ENCODE measurements around the gene GDAP2.

GDAP2 gene

GRCh38 chr1:117930484-117930883, 1.1 kb upstream of the GDAP2 start:
- Histone ChIP-seq H3K4me3 (ENCODE audit: low read depth, low read length, poor library complexity, severe bottlenecking) (peak overlapping the region; percentile 77), H3K4me2 (ENCODE audit: low read length) (peak overlapping the region; percentile 81), H3K79me2 (ENCODE audit: insufficient read depth, low read length) (peaks cover 51% of the 10 kb centered on the region), H4K20me1 (ENCODE audit: insufficient read depth, low read length) (no peaks in the 10 kb centered on the region), H3F3A (ENCODE audit: insufficient read depth, low read length) (no peaks in the 10 kb centered on the region; the same call in 1 of the 2 replicates), H2AFZ (ENCODE audit: low read length) (no peak overlapping the region), H3K4me1 (ENCODE audit: insufficient read depth, low read length, severe bottlenecking) (peaks cover 50% of the 10 kb centered on the region), H3K27ac (ENCODE audit: low read depth, low read length, poor library complexity, severe bottlenecking) (peak overlapping the region; percentile 16), H3K27me3 (ENCODE audit: insufficient read depth, low read length) (no peaks in the 10 kb centered on the region), H3K36me3 (ENCODE audit: insufficient read depth, low read length) (peaks cover 20% of the 10 kb centered on the region; the same call in 1 of the 2 replicates), H3K9me3 (ENCODE audit: low read length) (no peaks in the 10 kb centered on the region), H3K9me2 (ENCODE audit: low read depth, low read length) (no peaks in the 10 kb centered on the region), H3K9ac (ENCODE audit: low read length) (peak overlapping the region; percentile 71)
- TF ChIP-seq CTCF (IDR thresholded peaks at IDR 0.05; ENCODE audit: low read length) (no peak), EZH2 (IDR thresholded peaks at IDR 0.05; ENCODE audit: borderline replicate concordance, low read length) (no peak)

DNA sequence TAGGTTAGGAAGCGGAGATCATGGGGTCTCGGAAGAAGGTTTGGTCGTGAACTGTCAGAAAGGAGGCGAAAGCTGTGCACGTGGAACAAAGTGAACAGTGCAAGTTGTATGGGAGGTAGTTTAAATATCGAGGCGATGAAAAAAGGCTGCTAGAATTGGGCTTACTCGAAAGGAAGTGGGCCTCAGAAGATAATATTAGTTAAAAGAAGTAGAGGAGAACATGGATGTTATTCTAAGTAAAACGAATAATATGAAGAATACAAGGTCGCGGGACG, 689 bp upstream of the GDAP2 start:
- H3K4me3 ChIP-seq (ENCODE audit: low read depth, low read length, poor library complexity, severe bottlenecking) = peak overlapping the region; percentile 77
- peak overlapping the region; percentile 71 for H3K9ac ChIP-seq (ENCODE audit: low read length)
- H3K27ac ChIP-seq (ENCODE audit: low read depth, low read length, poor library complexity, severe bottlenecking) = peak overlapping the region; percentile 16
- H4K20me1 ChIP-seq (ENCODE audit: insufficient read depth, low read length) = no peaks in the 10 kb centered on the region
- peak overlapping the region; percentile 81 for H3K4me2 ChIP-seq (ENCODE audit: low read length)
- TF ChIP-seq CTCF (IDR thresholded peaks at IDR 0.05; ENCODE audit: low read length) (no peak), EZH2 (IDR thresholded peaks at IDR 0.05; ENCODE audit: borderline replicate concordance, low read length) (no peak)
- no peaks in the 10 kb centered on the region for H3K9me2 ChIP-seq (ENCODE audit: low read depth, low read length)
- H3K27me3 ChIP-seq (ENCODE audit: insufficient read depth, low read length) = no peaks in the 10 kb centered on the region
- no peak overlapping the region for H2AFZ ChIP-seq (ENCODE audit: low read length)
- H3K79me2 ChIP-seq (ENCODE audit: insufficient read depth, low read length) = peaks cover 51% of the 10 kb centered on the region
- peaks cover 50% of the 10 kb centered on the region for H3K4me1 ChIP-seq (ENCODE audit: insufficient read depth, low read length, severe bottlenecking)
- peaks cover 17% of the 10 kb centered on the region; the same call in 1 of the 2 replicates for H3K36me3 ChIP-seq (ENCODE audit: insufficient read depth, low read length)
- H3F3A ChIP-seq (ENCODE audit: insufficient read depth, low read length) = no peaks in the 10 kb centered on the region
- no peaks in the 10 kb centered on the region for H3K9me3 ChIP-seq (ENCODE audit: low read length)

- peak overlapping the region; percentile 67 for H3K9ac ChIP-seq (ENCODE audit: low read length)
- no peak overlapping the region for H3K27ac ChIP-seq (ENCODE audit: low read depth, low read length, poor library complexity, severe bottlenecking)
- peaks cover 50% of the 10 kb centered on the region for H3K4me1 ChIP-seq (ENCODE audit: insufficient read depth, low read length, severe bottlenecking)
- TF ChIP-seq EZH2 (IDR thresholded peaks at IDR 0.05; ENCODE audit: borderline replicate concordance, low read length) (no peak), CTCF (IDR thresholded peaks at IDR 0.05; ENCODE audit: low read length) (no peak)
- no peak overlapping the region for H2AFZ ChIP-seq (ENCODE audit: low read length)
- H3K79me2 ChIP-seq (ENCODE audit: insufficient read depth, low read length) = peaks cover 54% of the 10 kb centered on the region
- H3K36me3 ChIP-seq (ENCODE audit: insufficient read depth, low read length) = peaks cover 8% of the 10 kb centered on the region; the same call in 1 of the 2 replicates
- H3F3A ChIP-seq (ENCODE audit: insufficient read depth, low read length) = no peaks in the 10 kb centered on the region
- H4K20me1 ChIP-seq (ENCODE audit: insufficient read depth, low read length) = no peaks in the 10 kb centered on the region
- peak overlapping the region; percentile 77 for H3K4me3 ChIP-seq (ENCODE audit: low read depth, low read length, poor library complexity, severe bottlenecking)
- H3K27me3 ChIP-seq (ENCODE audit: insufficient read depth, low read length) = no peaks in the 10 kb centered on the region
- no peaks in the 10 kb centered on the region for H3K9me2 ChIP-seq (ENCODE audit: low read depth, low read length)
- H3K9me3 ChIP-seq (ENCODE audit: low read length) = no peaks in the 10 kb centered on the region
- peak overlapping the region; percentile 88 for H3K4me2 ChIP-seq (ENCODE audit: low read length)
These were observed 509 bp downstream of the GDAP2 start for GRCh38 chr1:117928881-117929342.
